ENCODE results near the gene CACNA1C. TPM values are rescaled to one million over a fixed set of nuclear protein-coding genes. Genes with fewer than 3 reads are reported as not detected.

Gene CACNA1C
- total RNA-seq, 1 experiment from 2014 or later: 3.7 TPM

DNA sequence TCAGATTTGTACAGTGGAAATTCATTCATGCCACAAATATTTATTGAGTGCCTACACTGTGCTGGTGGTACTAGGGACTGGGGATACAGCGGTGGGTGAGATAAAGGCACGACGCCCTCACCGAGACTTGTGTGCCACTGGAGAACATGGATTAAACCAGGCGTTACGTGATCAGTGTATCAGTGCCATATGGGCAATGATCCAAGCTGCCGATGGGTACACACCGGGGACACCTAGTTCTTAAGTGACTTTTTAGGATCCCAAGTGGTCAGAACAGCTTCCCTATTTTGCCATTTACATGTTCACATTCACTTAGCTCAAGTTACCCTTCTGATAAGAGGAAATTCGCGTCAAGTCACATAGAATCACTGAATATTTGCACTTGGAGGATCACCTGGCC is 236.7 kb downstream of the CACNA1C start:
- TF ChIP-seq EZH2 (IDR thresholded peaks at IDR 0.05; ENCODE audit: borderline replicate concordance, low read depth, low read length, poor library complexity, severe bottlenecking): no peak
- TF ChIP-seq, protein P1, sequence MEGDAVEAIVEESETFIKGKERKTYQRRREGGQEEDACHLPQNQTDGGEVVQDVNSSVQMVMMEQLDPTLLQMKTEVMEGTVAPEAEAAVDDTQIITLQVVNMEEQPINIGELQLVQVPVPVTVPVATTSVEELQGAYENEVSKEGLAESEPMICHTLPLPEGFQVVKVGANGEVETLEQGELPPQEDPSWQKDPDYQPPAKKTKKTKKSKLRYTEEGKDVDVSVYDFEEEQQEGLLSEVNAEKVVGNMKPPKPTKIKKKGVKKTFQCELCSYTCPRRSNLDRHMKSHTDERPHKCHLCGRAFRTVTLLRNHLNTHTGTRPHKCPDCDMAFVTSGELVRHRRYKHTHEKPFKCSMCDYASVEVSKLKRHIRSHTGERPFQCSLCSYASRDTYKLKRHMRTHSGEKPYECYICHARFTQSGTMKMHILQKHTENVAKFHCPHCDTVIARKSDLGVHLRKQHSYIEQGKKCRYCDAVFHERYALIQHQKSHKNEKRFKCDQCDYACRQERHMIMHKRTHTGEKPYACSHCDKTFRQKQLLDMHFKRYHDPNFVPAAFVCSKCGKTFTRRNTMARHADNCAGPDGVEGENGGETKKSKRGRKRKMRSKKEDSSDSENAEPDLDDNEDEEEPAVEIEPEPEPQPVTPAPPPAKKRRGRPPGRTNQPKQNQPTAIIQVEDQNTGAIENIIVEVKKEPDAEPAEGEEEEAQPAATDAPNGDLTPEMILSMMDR (conservative IDR thresholded peaks at IDR 0.05; ENCODE audit: low read depth, low read length): no peak
- Histone ChIP-seq H3K4me3 (ENCODE audit: low read depth, low read length, poor library complexity, severe bottlenecking) (no peak overlapping the region), H3K9me3 (ENCODE audit: low read depth, low read length, poor library complexity, severe bottlenecking) (no peaks in the 10 kb centered on the region), H3K27ac (ENCODE audit: low read depth, low read length, poor library complexity, severe bottlenecking) (no peak overlapping the region), H3K27me3 (replicated peaks; ENCODE audit: insufficient read depth, low read depth, low read length, poor library complexity) (no peaks in the 10 kb centered on the region), H3K4me1 (ENCODE audit: insufficient read depth, low read length, poor library complexity, severe bottlenecking) (peaks cover 56% of the 10 kb centered on the region), H3K36me3 (ENCODE audit: insufficient read depth, low read length, poor library complexity, severe bottlenecking) (no peaks in the 10 kb centered on the region)
- CTCF ChIA-PET: no interaction called here
- no peak for DNase-seq (ENCODE audit: low spot score)
- BruUV-seq (replicated peaks): no TSS peak
- POLR2A ChIA-PET (ENCODE audit: low non-redundant PET): no interaction called here
- intact Hi-C loops (cut with micrococcal nuclease; ENCODE audit: unreplicated experiment): loop anchor here (5.0 kb wide), 1 partner anchor 293 kb away; no protein-coding TSS in a partner anchor

DNA sequence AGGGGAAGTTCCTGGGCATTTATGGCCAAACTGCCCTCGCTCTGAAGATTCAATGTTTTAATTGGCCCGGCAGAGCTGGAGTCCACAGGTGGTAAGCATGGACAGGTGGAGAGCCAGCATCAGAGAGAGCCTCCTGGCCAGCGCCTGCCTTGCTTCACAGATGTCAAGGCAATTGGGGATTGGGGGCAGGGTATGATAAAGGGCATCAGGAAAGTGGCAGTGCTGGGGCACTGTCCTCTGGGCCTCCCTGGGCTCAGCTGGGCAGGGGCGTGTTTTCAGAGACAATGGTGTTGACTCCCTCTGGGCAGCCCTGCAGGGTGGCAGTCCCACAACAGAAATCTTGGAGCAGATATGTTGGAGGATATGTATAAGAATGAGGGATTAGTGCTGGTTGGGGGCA is 237.3 kb downstream of the CACNA1C start:
- intact Hi-C loops (cut with micrococcal nuclease; ENCODE audit: unreplicated experiment): no loop called here
- Histone ChIP-seq H3K36me3 (ENCODE audit: insufficient read depth, low read length, poor library complexity, severe bottlenecking) (no peaks in the 10 kb centered on the region), H3K9me3 (ENCODE audit: low read depth, low read length, poor library complexity, severe bottlenecking) (no peaks in the 10 kb centered on the region), H3K4me3 (ENCODE audit: low read depth, low read length, poor library complexity, severe bottlenecking) (no peak overlapping the region), H3K27me3 (replicated peaks; ENCODE audit: insufficient read depth, low read depth, low read length, poor library complexity) (no peaks in the 10 kb centered on the region), H3K27ac (ENCODE audit: low read depth, low read length, poor library complexity, severe bottlenecking) (no peak overlapping the region), H3K4me1 (ENCODE audit: insufficient read depth, low read length, poor library complexity, severe bottlenecking) (peaks cover 51% of the 10 kb centered on the region)
- CTCF ChIA-PET: interaction anchor here (1.5 kb wide), 1 partner anchor 233 kb away, joined by 6 read pairs; no protein-coding TSS in a partner anchor
- no TSS peak for BruUV-seq (replicated peaks)
- TF ChIP-seq EZH2 (IDR thresholded peaks at IDR 0.05; ENCODE audit: borderline replicate concordance, low read depth, low read length, poor library complexity, severe bottlenecking): no peak
- no peak for DNase-seq (ENCODE audit: low spot score)
- POLR2A ChIA-PET (ENCODE audit: low non-redundant PET): no interaction called here

DNA sequence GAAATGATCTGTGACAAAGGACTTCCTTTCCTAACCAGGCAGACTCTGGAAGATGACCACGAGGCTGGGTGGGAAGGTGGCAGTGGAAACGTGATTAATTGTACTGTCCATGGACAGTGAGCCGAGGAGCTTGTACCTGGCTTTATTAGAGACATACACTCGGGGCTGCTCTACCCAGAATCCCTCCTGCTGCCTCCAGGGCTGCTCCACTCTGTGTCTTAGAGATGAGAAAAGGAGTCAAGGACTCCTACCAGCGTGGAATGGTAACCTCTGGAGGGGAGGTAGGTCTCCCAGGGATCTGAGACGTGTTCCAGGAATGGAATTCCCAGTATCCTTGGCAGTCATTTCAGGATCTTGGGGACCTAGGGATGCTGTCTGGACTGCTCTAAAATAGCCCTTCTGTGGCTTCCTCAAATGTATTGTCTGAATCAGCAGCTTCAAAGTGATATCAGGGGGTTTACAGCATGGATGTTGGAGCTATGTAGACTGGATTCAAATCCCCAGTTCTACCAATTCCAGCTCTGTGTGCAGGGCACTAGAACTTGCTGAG is 237.8 kb downstream of the CACNA1C start:
- no peaks in the 10 kb centered on the region for H3K27me3 ChIP-seq (replicated peaks; ENCODE audit: insufficient read depth, low read depth, low read length, poor library complexity)
- H3K36me3 ChIP-seq (ENCODE audit: insufficient read depth, low read length, poor library complexity, severe bottlenecking): no peaks in the 10 kb centered on the region
- no peak overlapping the region for H3K4me3 ChIP-seq (ENCODE audit: low read depth, low read length, poor library complexity, severe bottlenecking)
- peaks cover 46% of the 10 kb centered on the region for H3K4me1 ChIP-seq (ENCODE audit: insufficient read depth, low read length, poor library complexity, severe bottlenecking)
- no peak for DNase-seq (ENCODE audit: low spot score)
- no peak overlapping the region for H3K27ac ChIP-seq (ENCODE audit: low read depth, low read length, poor library complexity, severe bottlenecking)
- TF ChIP-seq, protein P1 (conservative IDR thresholded peaks at IDR 0.05; ENCODE audit: low read depth, low read length): no peak
- no peak for TF ChIP-seq EZH2 (IDR thresholded peaks at IDR 0.05; ENCODE audit: borderline replicate concordance, low read depth, low read length, poor library complexity, severe bottlenecking)
- CTCF ChIA-PET: interaction anchor here (0.6 to 1.5 kb wide), 2 partner anchors 233 to 245 kb away, joined by 4 to 6 read pairs; no protein-coding TSS in a partner anchor
- BruUV-seq (replicated peaks): no TSS peak
- no peaks in the 10 kb centered on the region for H3K9me3 ChIP-seq (ENCODE audit: low read depth, low read length, poor library complexity, severe bottlenecking)
- intact Hi-C loops (cut with micrococcal nuclease; ENCODE audit: unreplicated experiment): no loop called here
- POLR2A ChIA-PET (ENCODE audit: low non-redundant PET): no interaction called here

Measured in A673 (cell line).